DND-41 (cell line): ENCODE data around the gene YIPF3.

Experiments
- ATAC-seq: fragments of 200-7000 bp; cut with Tn5 transposase; 3 replicates; pipeline ENCODE4 v1.9.1; 2021; ENCODE audit warnings: low read depth; ENCODE audit not compliant: insufficient read depth
- DNase-seq: peaks from one replicate; pipeline ENCODE4 v3.0.0-alpha.2; 2020
- H2AFZ ChIP-seq: 2 replicates; pipeline ENCODE4 v1.6.0; 2012; ENCODE audit warnings: low read depth, low read length
- H3K27ac ChIP-seq: 2 replicates; pipeline ENCODE4 v1.5.1; 2012; ENCODE audit warnings: low read length, inconsistent platforms
- H3K27me3 ChIP-seq: fragments of 200-600 bp; sonication (generic); 2 replicates; pipeline ENCODE4 v1.6.0; 2012; ENCODE audit warnings: low read length, mild to moderate bottlenecking, inconsistent platforms; ENCODE audit not compliant: insufficient read depth, poor library complexity
- H3K36me3 ChIP-seq: 2 replicates; pipeline ENCODE4 v1.5.1; 2012; ENCODE audit warnings: low read length, inconsistent platforms; ENCODE audit not compliant: insufficient read depth
- H3K4me1 ChIP-seq: 2 replicates; pipeline ENCODE4 v1.5.1; 2012; ENCODE audit warnings: mild to moderate bottlenecking, low read length; ENCODE audit not compliant: insufficient read depth
- H3K4me2 ChIP-seq: 2 replicates; pipeline ENCODE4 v1.6.0; 2012; ENCODE audit warnings: mild to moderate bottlenecking, moderate library complexity, low read length, inconsistent platforms; ENCODE audit not compliant: insufficient read depth
- H3K4me3 ChIP-seq, 2 experiments: fragments of 200-600 bp in 1 of 2; shearing (Covaris generic) in 1 of 2; 2 replicates each; pipeline ENCODE4 v1.5.1; 2012 to 2016; ENCODE audit warnings: inconsistent platforms in 2 of 2, low read length in 2 of 2, mild to moderate bottlenecking in 2 of 2, low read depth in 1 of 2, moderate library complexity in 1 of 2
- H3K79me2 ChIP-seq: 2 replicates; pipeline ENCODE4 v1.6.0; 2012; ENCODE audit warnings: low read length, inconsistent platforms; ENCODE audit not compliant: insufficient read depth
- H3K9ac ChIP-seq: 2 replicates; pipeline ENCODE4 v1.6.0; 2012; ENCODE audit warnings: low read depth, mild to moderate bottlenecking, inconsistent platforms, low read length, moderate library complexity
- H3K9me3 ChIP-seq: 2 replicates; pipeline ENCODE4 v1.5.1; 2012; ENCODE audit warnings: low read length, moderate library complexity, mild to moderate bottlenecking, inconsistent platforms; ENCODE audit not compliant: insufficient read depth, severe bottlenecking
- H4K20me1 ChIP-seq: 2 replicates; pipeline ENCODE4 v1.6.0; 2012; ENCODE audit warnings: low read length; ENCODE audit not compliant: insufficient read depth
- EZH2 ChIP-seq: IDR thresholded peaks from 3 replicates; pipeline ENCODE4 v1.6.1; 2012; ENCODE audit warnings: borderline replicate concordance, low read depth, mild to moderate bottlenecking, moderate library complexity, low read length, inconsistent platforms; ENCODE audit not compliant: severe bottlenecking
- TF ChIP-seq, protein P1 (sequence below): IDR thresholded peaks from 2 replicates; pipeline ENCODE4 v1.5.1; 2012; ENCODE audit warnings: borderline replicate concordance, low read length, moderate library complexity, mild to moderate bottlenecking; ENCODE audit not compliant: poor library complexity, severe bottlenecking; ENCODE audit errors: extremely low read depth

YIPF3 gene

GRCh38 chr6:43491750-43492661, 24.7 kb downstream of the YIPF3 start:
- no peaks in the 10 kb centered on the region for H3K4me1 ChIP-seq
- no peaks in the 10 kb centered on the region for H3K27me3 ChIP-seq
- ATAC-seq (no peak), DNase-seq (no peak)
- no peak overlapping the region for H2AFZ ChIP-seq
- no peak overlapping the region for H3K27ac ChIP-seq
- H3K4me2 ChIP-seq, result no peak overlapping the region
- H3K36me3 ChIP-seq, result peaks cover 11% of the 10 kb centered on the region
- no peak overlapping the region for H3K9ac ChIP-seq
- TF ChIP-seq EZH2, result no peak
- TF ChIP-seq, protein P1, sequence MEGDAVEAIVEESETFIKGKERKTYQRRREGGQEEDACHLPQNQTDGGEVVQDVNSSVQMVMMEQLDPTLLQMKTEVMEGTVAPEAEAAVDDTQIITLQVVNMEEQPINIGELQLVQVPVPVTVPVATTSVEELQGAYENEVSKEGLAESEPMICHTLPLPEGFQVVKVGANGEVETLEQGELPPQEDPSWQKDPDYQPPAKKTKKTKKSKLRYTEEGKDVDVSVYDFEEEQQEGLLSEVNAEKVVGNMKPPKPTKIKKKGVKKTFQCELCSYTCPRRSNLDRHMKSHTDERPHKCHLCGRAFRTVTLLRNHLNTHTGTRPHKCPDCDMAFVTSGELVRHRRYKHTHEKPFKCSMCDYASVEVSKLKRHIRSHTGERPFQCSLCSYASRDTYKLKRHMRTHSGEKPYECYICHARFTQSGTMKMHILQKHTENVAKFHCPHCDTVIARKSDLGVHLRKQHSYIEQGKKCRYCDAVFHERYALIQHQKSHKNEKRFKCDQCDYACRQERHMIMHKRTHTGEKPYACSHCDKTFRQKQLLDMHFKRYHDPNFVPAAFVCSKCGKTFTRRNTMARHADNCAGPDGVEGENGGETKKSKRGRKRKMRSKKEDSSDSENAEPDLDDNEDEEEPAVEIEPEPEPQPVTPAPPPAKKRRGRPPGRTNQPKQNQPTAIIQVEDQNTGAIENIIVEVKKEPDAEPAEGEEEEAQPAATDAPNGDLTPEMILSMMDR, result no peak
- no peak overlapping the region for H3K4me3 ChIP-seq
- peaks cover 31% of the 10 kb centered on the region for H4K20me1 ChIP-seq
- H3K9me3 ChIP-seq, result no peaks in the 10 kb centered on the region
- H3K79me2 ChIP-seq, result peaks cover 20% of the 10 kb centered on the region

GRCh38 chr6:43490523-43490939, 26.2 kb downstream of the YIPF3 start:
- H3K9me3 ChIP-seq, result no peaks in the 10 kb centered on the region
- H3K4me1 ChIP-seq, result no peaks in the 10 kb centered on the region
- no peak overlapping the region for H2AFZ ChIP-seq
- no peak overlapping the region for H3K27ac ChIP-seq
- H3K4me3 ChIP-seq, result no peak overlapping the region
- H3K27me3 ChIP-seq, result no peaks in the 10 kb centered on the region
- H4K20me1 ChIP-seq, result peaks cover 26% of the 10 kb centered on the region
- H3K79me2 ChIP-seq, result peaks cover 25% of the 10 kb centered on the region
- ATAC-seq, result no peak
- no peak overlapping the region for H3K9ac ChIP-seq
- TF ChIP-seq, protein P1, result no peak
- no peak for TF ChIP-seq EZH2
- peaks cover 11% of the 10 kb centered on the region for H3K36me3 ChIP-seq
- no peak overlapping the region for H3K4me2 ChIP-seq
- no peak for DNase-seq

GRCh38 chr6:43489277-43490072, 27.3 kb downstream of the YIPF3 start:
- H3K36me3 ChIP-seq, result peaks cover 11% of the 10 kb centered on the region
- H3K27ac ChIP-seq, result no peak overlapping the region
- H2AFZ ChIP-seq, result no peak overlapping the region
- no peak overlapping the region for H3K9ac ChIP-seq
- no peak overlapping the region for H3K4me3 ChIP-seq
- peaks cover 21% of the 10 kb centered on the region for H3K79me2 ChIP-seq
- peaks cover 17% of the 10 kb centered on the region for H4K20me1 ChIP-seq
- no peaks in the 10 kb centered on the region for H3K9me3 ChIP-seq
- no peak overlapping the region for H3K4me2 ChIP-seq
- H3K27me3 ChIP-seq, result no peaks in the 10 kb centered on the region
- DNase-seq (no peak), ATAC-seq (no peak)
- H3K4me1 ChIP-seq, result no peaks in the 10 kb centered on the region
- TF ChIP-seq, protein P1, result no peak
